H1 (cell line): ENCODE data around the gene CHD6. TPM values are rescaled to one million over a fixed set of nuclear protein-coding genes. Genes with fewer than 3 reads are reported as not detected.
A peak's percentile ranks its signal among the peaks of the same experiment; 100 is the strongest.

Experiments
- CTCF ChIA-PET: fragments of 300-600 bp; sonication (Branson Sonifier 250); formaldehyde crosslinking; loops from one replicate; lab custom pipeline; 2021; ENCODE audit not compliant: partially characterized antibody; lab: Charles Lee
- POLR2A ChIA-PET: fragments of 300-600 bp; sonication (Branson Sonifier 250); formaldehyde crosslinking; loops from one replicate; lab custom pipeline; 2021; ENCODE audit warnings: inconsistent platforms; ENCODE audit not compliant: partially characterized antibody; lab: Charles Lee
- DNase-seq, 2 experiments: peaks; one replicate each; pipeline versions ENCODE4 v3.0.0 to v3.0.0-alpha.2; 2010 to 2022; ENCODE audit warnings: low spot score in 2 of 2, low read depth in 1 of 2, mixed read lengths in 1 of 2
- FAIRE-seq: peaks from 2 replicates; lab custom pipeline; 2011; peaks lifted over from hg19 to GRCh38; lab: Jason Lieb, UNC
- H2AFZ ChIP-seq: 2 replicates; pipeline ENCODE4 v1.8.1; 2012; ENCODE audit warnings: low read length, inconsistent platforms
- H2AK5ac ChIP-seq: 2 replicates; pipeline ENCODE4 v1.6.1; 2013; ENCODE audit warnings: low read depth, low read length
- H2BK120ac ChIP-seq: replicated peaks from 2 replicates; pipeline ENCODE3; 2013; ENCODE audit warnings: low read depth, low read length, inconsistent platforms
- H2BK12ac ChIP-seq: 2 replicates; pipeline ENCODE4 v1.6.1; 2013; ENCODE audit warnings: low read depth, low read length
- H2BK15ac ChIP-seq: 2 replicates; pipeline ENCODE4 v1.6.1; 2013; ENCODE audit warnings: low read length
- H2BK20ac ChIP-seq: 2 replicates; pipeline ENCODE4 v1.6.1; 2013; ENCODE audit warnings: low read length
- H2BK5ac ChIP-seq: 2 replicates; pipeline ENCODE4 v1.6.1; 2013; ENCODE audit warnings: low read depth, low read length
- H3K14ac ChIP-seq: 2 replicates; pipeline ENCODE4 v1.6.1; 2013; ENCODE audit warnings: inconsistent platforms; ENCODE audit not compliant: insufficient read length
- H3K18ac ChIP-seq: 2 replicates; pipeline ENCODE4 v1.6.1; 2013; ENCODE audit warnings: low read length; ENCODE audit errors: extremely low read depth
- H3K23ac ChIP-seq: 2 replicates; pipeline ENCODE4 v1.6.1; 2013; ENCODE audit warnings: inconsistent platforms; ENCODE audit not compliant: insufficient read length
- H3K23me2 ChIP-seq: 2 replicates; pipeline ENCODE4 v1.6.1; 2013; ENCODE audit warnings: low read depth, low read length
- H3K27ac ChIP-seq: 2 replicates; pipeline ENCODE4 v1.6.1; 2011; ENCODE audit warnings: low read depth, low read length, inconsistent platforms
- H3K27me3 ChIP-seq, 4 experiments: replicated peaks in 1 of 4; 1 replicate in 1 of 4; 2 replicates in 3 of 4; pipeline versions ENCODE4 v1.6.1 to v1.8.1; 2011 to 2013; ENCODE audit warnings: low read length in 3 of 4, mild to moderate bottlenecking in 3 of 4, inconsistent platforms in 2 of 4, mixed read lengths in 2 of 4, moderate library complexity in 1 of 4; ENCODE audit not compliant: control insufficient read depth in 3 of 4, insufficient read depth in 3 of 4; ENCODE audit errors: extremely low read depth in 1 of 4
- H3K36me3 ChIP-seq, 4 experiments: 2 replicates each; pipeline versions ENCODE4 v1.6.1 to v1.8.1; 2011 to 2013; ENCODE audit warnings: mild to moderate bottlenecking in 4 of 4, low read length in 3 of 4, moderate library complexity in 2 of 4, control low read depth in 1 of 4, inconsistent platforms in 1 of 4; ENCODE audit not compliant: insufficient read depth in 4 of 4, control insufficient read depth in 2 of 4
- H3K4ac ChIP-seq: replicated peaks from 2 replicates; pipeline ENCODE3; 2013; ENCODE audit warnings: low read length, low read depth, mixed read lengths, inconsistent platforms; ENCODE audit not compliant: insufficient read length
- H3K4me1 ChIP-seq, 4 experiments: replicated peaks in 1 of 4; 1 replicate in 1 of 4; 2 replicates in 3 of 4; pipeline versions ENCODE4 v1.6.1 to v1.8.1; 2011 to 2013; ENCODE audit warnings: low read length in 3 of 4, inconsistent platforms in 2 of 4, mixed read lengths in 1 of 4; ENCODE audit not compliant: insufficient read depth in 4 of 4, control insufficient read depth in 3 of 4
- H3K4me2 ChIP-seq, 2 experiments: 2 replicates each; pipeline versions ENCODE4 v1.6.1 to v1.8.1; 2011 to 2013; ENCODE audit warnings: low read depth in 2 of 2, low read length in 2 of 2, control low read depth in 1 of 2, inconsistent platforms in 1 of 2, mild to moderate bottlenecking in 1 of 2; ENCODE audit not compliant: insufficient read depth in 1 of 2
- H3K4me3 ChIP-seq, 4 experiments: fragments of 200-600, 300-600 bp in 1 of 4; sonication (generic), shearing (Covaris generic), sonication (Bioruptor Twin) in 1 of 4; 2 replicates each; pipeline versions ENCODE4 v1.5.1 to v1.8.1; 2011 to 2016; ENCODE audit warnings: low read length in 4 of 4, low read depth in 3 of 4, control low read depth in 2 of 4, inconsistent platforms in 2 of 4, mild to moderate bottlenecking in 2 of 4, mixed read lengths in 1 of 4, moderate library complexity in 1 of 4; ENCODE audit not compliant: insufficient read depth in 2 of 4; ENCODE audit errors: extremely low read depth in 1 of 4
- H3K56ac ChIP-seq: replicated peaks from 2 replicates; pipeline ENCODE3; 2013; ENCODE audit warnings: low read depth, mild to moderate bottlenecking, mixed read lengths, low read length, inconsistent platforms; ENCODE audit not compliant: insufficient read length
- H3K79me1 ChIP-seq: 2 replicates; pipeline ENCODE4 v1.6.1; 2013; ENCODE audit warnings: low read depth, low read length, control low read depth
- H3K79me2 ChIP-seq, 2 experiments: 2 replicates each; pipeline versions ENCODE4 v1.6.1 to v1.8.1; 2012 to 2013; ENCODE audit warnings: low read length in 2 of 2, mild to moderate bottlenecking in 2 of 2, inconsistent platforms in 1 of 2; ENCODE audit not compliant: insufficient read depth in 2 of 2, control insufficient read depth in 1 of 2
- H3K9ac ChIP-seq, 4 experiments: replicated peaks in 1 of 4; 1 replicate in 1 of 4; 2 replicates in 3 of 4; pipeline versions ENCODE4 v1.6.1 to v1.8.1; 2011 to 2013; ENCODE audit warnings: low read depth in 3 of 4, low read length in 3 of 4, control low read depth in 2 of 4, mild to moderate bottlenecking in 2 of 4, moderate library complexity in 2 of 4, inconsistent platforms in 1 of 4; ENCODE audit errors: extremely low read depth in 1 of 4
- H3K9me3 ChIP-seq, 2 experiments: 2 replicates each; pipeline versions ENCODE4 v1.6.1 to v1.8.1; 2012 to 2013; ENCODE audit warnings: mild to moderate bottlenecking in 2 of 2, moderate library complexity in 2 of 2, control low read depth in 1 of 2, inconsistent platforms in 1 of 2, low read depth in 1 of 2, low read length in 1 of 2, mixed read lengths in 1 of 2; ENCODE audit not compliant: insufficient read depth in 2 of 2
- H4K20me1 ChIP-seq, 2 experiments: replicated peaks in 1 of 2; 2 replicates each; pipeline versions ENCODE3 to v1.8.1; 2011 to 2013; ENCODE audit warnings: inconsistent platforms in 2 of 2, low read length in 2 of 2, mild to moderate bottlenecking in 1 of 2; ENCODE audit not compliant: insufficient read depth in 2 of 2, control insufficient read depth in 1 of 2
- H4K5ac ChIP-seq: 2 replicates; pipeline ENCODE4 v1.6.1; 2013; ENCODE audit warnings: low read length, low read depth, mixed read lengths, inconsistent platforms; ENCODE audit not compliant: insufficient read length
- H4K8ac ChIP-seq: 2 replicates; pipeline ENCODE4 v1.8.0; 2013; ENCODE audit warnings: mild to moderate bottlenecking, moderate library complexity, low read length, inconsistent platforms; ENCODE audit not compliant: insufficient read depth; ENCODE audit errors: extremely low read depth
- H4K91ac ChIP-seq: replicated peaks from 2 replicates; pipeline ENCODE3; 2013; ENCODE audit warnings: low read length, mixed read lengths, inconsistent platforms; ENCODE audit not compliant: insufficient read length
- ASH2L ChIP-seq: fragments of 200-600, 300-600 bp; sonication (generic); IDR thresholded peaks from one replicate; pipeline ENCODE4 v1.7.1; 2017; ENCODE audit warnings: low read length
- ATF2 ChIP-seq: IDR thresholded peaks from 2 replicates; pipeline ENCODE4 v1.6.1; 2012; ENCODE audit warnings: low read length, inconsistent platforms
- CREB1 ChIP-seq: IDR thresholded peaks from 2 replicates; pipeline ENCODE4 v1.6.1; 2012; ENCODE audit warnings: inconsistent platforms
- E2F6 ChIP-seq: IDR thresholded peaks from 2 replicates; pipeline ENCODE4 v1.6.1; 2012; ENCODE audit warnings: inconsistent platforms
- POU5F1 ChIP-seq: IDR thresholded peaks from 2 replicates; pipeline ENCODE4 v1.6.1; 2011; ENCODE audit warnings: low read depth, mild to moderate bottlenecking, low read length, moderate library complexity
- SIN3A ChIP-seq, 2 experiments: IDR thresholded peaks in 1 of 2; conservative IDR thresholded peaks in 1 of 2; 2 replicates each; pipeline ENCODE4 v1.6.1; 2011 to 2012; ENCODE audit warnings: low read length in 2 of 2, improper control_type of control experiment in 1 of 2, low read depth in 1 of 2, mild to moderate bottlenecking in 1 of 2
- TAF1 ChIP-seq: IDR thresholded peaks from 2 replicates; pipeline ENCODE4 v1.6.1; 2011; ENCODE audit warnings: mild to moderate bottlenecking, low read depth, low read length
- WGBS, 2 experiments: shearing (Covaris generic) in 1 of 2; methylation state at CpG; one replicate each; pipeline versions ENCODE4 v1.1.6 to v1.1.7; 2013 to 2015; ENCODE audit warnings: low lambda C conversion rate in 2 of 2, mixed read lengths in 2 of 2, inconsistent platforms in 1 of 2, low coverage in 1 of 2, missing lambda C conversion rate in 1 of 2; ENCODE audit not compliant: insufficient replicate concordance in 2 of 2, insufficient coverage in 1 of 2, insufficient read length in 1 of 2; ENCODE audit errors: extremely low coverage in 1 of 2, missing lambda C conversion rate in 1 of 2; 5-methylcytosine and 5-hydroxymethylcytosine counted together
- polyA plus RNA-seq, 7 experiments: library from polyadenylated mRNA; depleted of rRNA in 3 of 7; stranded (reverse) in 5 of 7; unstranded in 2 of 7; fragments of >200 nt in 5 of 7; fragments of 200-250 nt in 2 of 7; gene quantifications; 1 replicate in 5 of 7; 2 replicates in 1 of 7; 4 replicates in 1 of 7; pipeline versions ENCODE4 v1.2.1 to v1.2.3, GENCODE V29; 2011 to 2013; ENCODE audit warnings: missing spikeins in 2 of 7, mixed read lengths in 2 of 7
- total RNA-seq: library from RNA; stranded (reverse); fragmentation: NEBNext Ultra II Directional; extraction: Animal tissue kit (Norgen Biotek cat#: 25700); gene quantifications from 2 replicates; pipeline ENCODE4 v1.2.1, GENCODE V29; 2021

Gene CHD6
- total and polyA plus RNA-seq, 2 of the 8 experiments (the other 6 are each of a cell fraction or from before 2014, with no cell fraction given) = 11.1 to 62.9 TPM

GRCh38 chr20:41623625-41624375, 5.6 kb upstream of the CHD6 start:
- Histone ChIP-seq H2AK5ac (no peak overlapping the region), H3K9me3 (no peaks in the 10 kb centered on the region), H2AFZ (0 out of 2 replicates have a peak overlapping the region, but pooled peaks have one; percentile 10), H2BK20ac (no peak overlapping the region), H2BK5ac (no peak overlapping the region), H4K91ac (no peak overlapping the region), H4K8ac (no peak overlapping the region), H3K27ac (no peak overlapping the region), H3K23me2 (no peaks in the 10 kb centered on the region; the same call in 1 of the 2 replicates), H2BK15ac (no peak overlapping the region), H3K56ac (no peak overlapping the region), H3K79me1 (no peaks in the 10 kb centered on the region), H3K14ac (no peak overlapping the region), H3K18ac (no peak overlapping the region), H3K4me2 (no peak overlapping the region), H3K4me1 (peaks cover 0 to 3% (median 0%) of the 10 kb centered on the region in 4 experiments; a peak in 3 of 7 replicates), H2BK12ac (no peak overlapping the region), H2BK120ac (no peak overlapping the region), H4K5ac (no peak overlapping the region), H3K36me3 (no peaks in the 10 kb centered on the region), H3K4ac (no peak overlapping the region), H3K4me3 (no peak overlapping the region), H3K23ac (no peak overlapping the region), H3K9ac (no peak overlapping the region), H3K79me2 (no peaks in the 10 kb centered on the region), H3K27me3 (no peaks in the 10 kb centered on the region), H4K20me1 (no peaks in the 10 kb centered on the region)
- TF ChIP-seq ATF2 (no peak), SIN3A (conservative IDR thresholded peaks at IDR 0.05 in 1 of 2, IDR thresholded peaks at IDR 0.05 in 1 of 2; ENCODE audit: low read depth in 1 of 2, low read length in 2 of 2) (no peak), POU5F1 (no peak), CREB1 (no peak), TAF1 (no peak), E2F6 (no peak), ASH2L (no peak)
- CTCF ChIA-PET = interaction anchor here (2.4 kb wide), 1 partner anchor 12 kb away, joined by 6 read pairs; no protein-coding TSS in a partner anchor
- 78% methylated on average over 2 of the region's 2 CpGs; no CpG with 5 or more reads in 1 of the 2 experiments for WGBS, 2 experiments
- FAIRE-seq (no peak), DNase-seq (no peak)
- POLR2A ChIA-PET = no interaction called here
